Medulla oblongata (tissue), 1 donor: ENCODE results near the gene ABCG4.
"Not testable (repeated sequence)": the region's sequence is repeated elsewhere in the genome, so short reads cannot be mapped to it uniquely, and the experiment has no call there.

Source experiments
- DNase-seq: peaks from one replicate; pipeline ENCODE4 v3.0.0-alpha.2; 2015; ENCODE audit errors: extremely low spot score

The ABCG4 gene

GRCh38 chr11:119149018-119149785 is at the start of gene ABCG4:
Gene ABCG4, plus strand, starts transcription at chr11:119149052. Its CDS starts 914 bp downstream, at chr11:119149966.
- DNase-seq = no peak

- DNase-seq = no peak
These were observed 49.1 kb upstream of the ABCG4 start for GRCh38 chr11:119099711-119100110.

- no peak for DNase-seq
These were observed 48.4 kb upstream of the ABCG4 start for GRCh38 chr11:119100246-119100970.

- no peak for DNase-seq
These were observed 47.7 kb upstream of the ABCG4 start for GRCh38 chr11:119100994-119101758.

- peak; percentile 97 for DNase-seq
These were observed 47.0 kb upstream of the ABCG4 start, which contains the start of gene DPAGT1 for GRCh38 chr11:119101759-119102423. Gene DPAGT1, minus strand, starts transcription at chr11:119101853. Its CDS starts 198 bp downstream, at chr11:119101655.

- not testable (repeated sequence) for DNase-seq
These were observed 45.6 kb upstream of the ABCG4 start for GRCh38 chr11:119103161-119103664.

- DNase-seq = no peak
These were observed 45.1 kb upstream of the ABCG4 start for GRCh38 chr11:119103793-119104192.

GRCh38 chr11:119106564-119107537 is 42.0 kb upstream of the ABCG4 start, which contains the start of gene C2CD2L:
Gene C2CD2L, plus strand, starts transcription at chr11:119107344. Its CDS starts 398 bp downstream, at chr11:119107742.
- DNase-seq = peak; percentile 91

GRCh38 chr11:119107538-119108145 is 41.2 kb upstream of the ABCG4 start:
- no peak for DNase-seq

GRCh38 chr11:119108146-119108856 is 40.6 kb upstream of the ABCG4 start:
- peak; percentile 51 for DNase-seq

- DNase-seq = no peak
These were observed 40.0 kb upstream of the ABCG4 start for GRCh38 chr11:119108857-119109221.

GRCh38 chr11:119109843-119110242 is 39.0 kb upstream of the ABCG4 start:
- no peak for DNase-seq

GRCh38 chr11:119110439-119110838 is 38.4 kb upstream of the ABCG4 start:
- no peak for DNase-seq

- no peak for DNase-seq
These were observed 37.4 kb upstream of the ABCG4 start for GRCh38 chr11:119111361-119111925.

- DNase-seq = no peak
These were observed 36.4 kb upstream of the ABCG4 start for GRCh38 chr11:119112314-119113020.

- DNase-seq = no peak
These were observed 35.1 kb upstream of the ABCG4 start for GRCh38 chr11:119113716-119114115.

- no peak for DNase-seq
These were observed 34.5 kb upstream of the ABCG4 start for GRCh38 chr11:119114351-119114750.
